ENCODE results near the gene EGR4.

Gene EGR4

GRCh38 chr2:73291093-73291460 lies 2.3 kb downstream of the EGR4 start:
- DNase-seq (ENCODE audit: low read depth) = peak; percentile 57
- TF ChIP-seq CTCF (conservative IDR thresholded peaks at IDR 0.05; ENCODE audit: low read depth, low read length) = no peak
- H3K4me3 ChIP-seq (ENCODE audit: low read depth, low read length) = peak overlapping the region; percentile 6

GRCh38 chr2:73290049-73290839 lies 3.1 kb downstream of the EGR4 start:
- peak; percentile 93 for TF ChIP-seq CTCF (conservative IDR thresholded peaks at IDR 0.05; ENCODE audit: low read depth, low read length)
- DNase-seq (ENCODE audit: low read depth) = peak; percentile 69
- no peak overlapping the region for H3K4me3 ChIP-seq (ENCODE audit: low read depth, low read length)

- no peak for DNase-seq (ENCODE audit: low read depth)
- H3K4me3 ChIP-seq (ENCODE audit: low read depth, low read length) = no peak overlapping the region
- peak; percentile 18 for TF ChIP-seq CTCF (conservative IDR thresholded peaks at IDR 0.05; ENCODE audit: low read depth, low read length)
Measured at GRCh38 chr2:73289304-73289703, 4.0 kb downstream of the EGR4 start.

DNA sequence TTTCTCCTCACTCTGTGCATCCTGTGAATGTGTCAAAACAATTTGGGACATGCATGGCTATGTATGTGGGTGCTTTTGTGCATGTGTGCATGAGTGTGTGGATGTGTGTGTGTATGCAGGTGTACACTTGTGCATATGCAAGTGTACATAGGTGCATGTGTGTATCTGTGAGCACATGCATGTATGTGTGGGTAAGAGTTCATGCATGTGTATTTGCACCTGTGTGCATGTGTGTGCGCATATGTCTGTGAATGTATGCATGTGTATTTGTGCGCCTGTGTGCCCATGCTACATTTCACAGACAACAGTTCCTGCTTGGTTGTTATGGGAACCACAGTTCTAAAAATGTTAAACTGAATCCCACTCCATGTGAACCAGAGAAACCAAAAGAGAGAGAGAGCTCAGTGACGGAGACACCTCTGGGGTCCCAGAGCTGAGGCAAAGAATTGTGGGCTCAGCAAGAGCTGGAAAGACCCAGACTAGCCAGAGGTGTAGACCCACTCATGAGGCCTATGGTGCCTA lies 7.2 kb downstream of the EGR4 start:
- H3K4me3 ChIP-seq (ENCODE audit: low read depth, low read length) = no peak overlapping the region
- TF ChIP-seq CTCF (conservative IDR thresholded peaks at IDR 0.05; ENCODE audit: low read depth, low read length) = no peak
- DNase-seq (ENCODE audit: low read depth) = no peak

- DNase-seq (ENCODE audit: low read depth) = no peak
- no peak overlapping the region for H3K4me3 ChIP-seq (ENCODE audit: low read depth, low read length)
- no peak for TF ChIP-seq CTCF (conservative IDR thresholded peaks at IDR 0.05; ENCODE audit: low read depth, low read length)
Measured at GRCh38 chr2:73285159-73285739, 8.1 kb downstream of the EGR4 start.

GRCh38 chr2:73284296-73285158 lies 8.8 kb downstream of the EGR4 start, which contains the start of gene FBXO41:
Gene FBXO41 (minus strand): TSS chr2:73284478. CDS start chr2:73269630, 14,848 bp downstream.
- no peak for TF ChIP-seq CTCF (conservative IDR thresholded peaks at IDR 0.05; ENCODE audit: low read depth, low read length)
- peak within 1 kb of the TSS; percentile 64 for H3K4me3 ChIP-seq (ENCODE audit: low read depth, low read length)
- peak; percentile 25 for DNase-seq (ENCODE audit: low read depth)

Measured in choroid plexus epithelial cell (primary cell).